Liver (tissue), 2 donors: ENCODE data around the gene SOCS3.

Experiments
- JUND ChIP-seq, 2 donors: IDR thresholded peaks; 2 replicates each; pipeline ENCODE4 v1.6.1; 2016; ENCODE audit warnings: antibody characterized with exemption in 2 of 2
- TF ChIP-seq, protein P1 (sequence below): IDR thresholded peaks from 2 replicates; pipeline ENCODE4 v1.6.1; 2016; ENCODE audit warnings: antibody characterized with exemption
- TF ChIP-seq, protein P2 (sequence below): IDR thresholded peaks from 2 replicates; pipeline ENCODE4 v1.6.1; 2016; ENCODE audit warnings: antibody characterized with exemption
- donor health status: healthy.

DNA sequence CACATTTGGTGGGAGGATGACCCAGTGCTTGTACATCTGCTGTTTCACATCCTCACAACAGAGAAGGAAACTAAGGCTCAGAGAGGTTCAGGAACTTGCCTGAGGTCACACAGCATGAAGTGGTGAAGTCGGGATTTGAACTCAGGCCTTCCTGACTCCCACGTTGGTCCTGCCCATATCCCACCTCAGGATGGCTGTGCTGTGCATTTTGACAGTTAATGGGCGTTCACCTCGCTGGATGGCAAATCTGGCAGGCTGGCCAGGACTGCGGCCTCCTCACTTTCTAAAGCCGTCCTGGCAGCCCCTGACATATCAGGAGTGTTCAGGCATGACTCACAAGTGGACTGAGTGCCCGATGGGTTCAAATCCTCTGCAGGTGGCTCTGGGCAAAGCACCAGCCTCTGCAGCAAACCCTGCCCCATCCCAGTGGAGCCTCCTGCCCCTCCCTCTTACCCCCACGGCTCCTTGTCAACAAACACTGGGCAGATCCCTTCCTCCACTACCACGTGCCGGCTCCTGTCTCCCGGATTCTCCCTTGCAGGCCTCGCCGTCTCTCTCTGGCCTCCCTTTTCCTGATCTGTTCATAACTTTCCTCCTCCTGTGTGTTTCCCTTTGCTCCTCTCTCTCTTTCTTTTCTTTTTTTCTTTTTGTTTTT lies 29.2 kb downstream of the SOCS3 start:
- TF ChIP-seq JUND (IDR thresholded peaks at IDR 0.05) = no peak
- TF ChIP-seq, protein P1, sequence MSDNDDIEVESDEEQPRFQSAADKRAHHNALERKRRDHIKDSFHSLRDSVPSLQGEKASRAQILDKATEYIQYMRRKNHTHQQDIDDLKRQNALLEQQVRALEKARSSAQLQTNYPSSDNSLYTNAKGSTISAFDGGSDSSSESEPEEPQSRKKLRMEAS = no peak
- TF ChIP-seq, protein P2, sequence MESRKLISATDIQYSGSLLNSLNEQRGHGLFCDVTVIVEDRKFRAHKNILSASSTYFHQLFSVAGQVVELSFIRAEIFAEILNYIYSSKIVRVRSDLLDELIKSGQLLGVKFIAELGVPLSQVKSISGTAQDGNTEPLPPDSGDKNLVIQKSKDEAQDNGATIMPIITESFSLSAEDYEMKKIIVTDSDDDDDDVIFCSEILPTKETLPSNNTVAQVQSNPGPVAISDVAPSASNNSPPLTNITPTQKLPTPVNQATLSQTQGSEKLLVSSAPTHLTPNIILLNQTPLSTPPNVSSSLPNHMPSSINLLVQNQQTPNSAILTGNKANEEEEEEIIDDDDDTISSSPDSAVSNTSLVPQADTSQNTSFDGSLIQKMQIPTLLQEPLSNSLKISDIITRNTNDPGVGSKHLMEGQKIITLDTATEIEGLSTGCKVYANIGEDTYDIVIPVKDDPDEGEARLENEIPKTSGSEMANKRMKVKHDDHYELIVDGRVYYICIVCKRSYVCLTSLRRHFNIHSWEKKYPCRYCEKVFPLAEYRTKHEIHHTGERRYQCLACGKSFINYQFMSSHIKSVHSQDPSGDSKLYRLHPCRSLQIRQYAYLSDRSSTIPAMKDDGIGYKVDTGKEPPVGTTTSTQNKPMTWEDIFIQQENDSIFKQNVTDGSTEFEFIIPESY = no peak
